C4-2B (cell line): ENCODE data around the gene PTMS.

Source experiments
- H3K27ac ChIP-seq: fragments of 450-650 bp; 2 replicates; pipeline ENCODE4 v1.5.1; 2017
- CTCF ChIP-seq: fragments of 450-650 bp; conservative IDR thresholded peaks from 2 replicates; pipeline ENCODE4 v1.5.1; 2017; ENCODE audit warnings: mild to moderate bottlenecking
- ZFX ChIP-seq: fragments of 450-650 bp; IDR thresholded peaks from 2 replicates; pipeline ENCODE4 v1.6.1; 2017

The PTMS gene

GRCh38 chr12:6813363-6813762 is 47.2 kb downstream of the PTMS start:
- TF ChIP-seq CTCF, result no peak
- TF ChIP-seq ZFX, result no peak
- H3K27ac ChIP-seq, result no peak overlapping the region

- TF ChIP-seq ZFX (no peak), CTCF (no peak)
- no peak overlapping the region for H3K27ac ChIP-seq
Observed at GRCh38 chr12:6816598-6816997, 50.4 kb downstream of the PTMS start.

GRCh38 chr12:6817098-6817497 is 50.9 kb downstream of the PTMS start:
- no peak for TF ChIP-seq ZFX
- TF ChIP-seq CTCF, result no peak
- no peak overlapping the region for H3K27ac ChIP-seq

GRCh38 chr12:6817662-6818157 is 51.5 kb downstream of the PTMS start:
- no peak for TF ChIP-seq ZFX
- TF ChIP-seq CTCF, result no peak
- H3K27ac ChIP-seq, result no peak overlapping the region

DNA sequence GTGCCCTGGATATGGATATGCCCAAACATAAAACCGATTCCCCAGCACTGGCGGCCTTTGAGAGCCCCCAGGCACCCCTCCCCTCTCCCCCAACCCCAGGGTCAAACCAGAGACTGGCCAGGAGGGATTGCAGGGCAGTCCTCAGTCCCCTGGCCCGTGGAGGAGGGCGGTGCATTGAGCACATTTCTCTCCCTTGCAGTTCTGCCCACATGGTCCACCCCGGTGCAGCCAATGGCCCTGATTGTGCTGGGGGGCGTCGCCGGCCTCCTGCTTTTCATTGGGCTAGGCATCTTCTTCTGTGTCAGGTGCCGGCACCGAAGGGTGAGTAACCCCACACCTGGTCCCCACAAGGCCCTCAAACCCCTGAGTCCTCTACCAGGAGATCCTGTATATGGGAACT is 52.1 kb downstream of the PTMS start:
- TF ChIP-seq ZFX (no peak), CTCF (no peak)
- no peak overlapping the region for H3K27ac ChIP-seq

DNA sequence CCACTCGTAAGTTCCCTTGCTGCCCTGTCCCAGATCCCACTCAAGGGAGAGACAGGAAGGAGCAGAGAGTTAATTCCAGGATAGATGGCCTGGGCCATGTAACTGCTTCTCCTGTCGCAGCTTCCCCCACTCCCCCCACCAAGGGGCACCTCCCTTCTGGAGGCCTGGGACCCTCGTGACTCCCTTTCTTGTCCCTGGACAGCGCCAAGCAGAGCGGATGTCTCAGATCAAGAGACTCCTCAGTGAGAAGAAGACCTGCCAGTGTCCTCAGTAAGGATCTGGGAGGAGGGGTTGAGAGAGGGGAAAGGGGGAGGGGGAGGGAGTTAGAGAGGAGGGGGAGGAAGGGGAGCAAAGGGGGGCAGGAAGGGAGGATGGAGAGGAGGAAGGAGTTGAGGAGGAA is 52.5 kb downstream of the PTMS start:
- no peak for TF ChIP-seq ZFX

DNA sequence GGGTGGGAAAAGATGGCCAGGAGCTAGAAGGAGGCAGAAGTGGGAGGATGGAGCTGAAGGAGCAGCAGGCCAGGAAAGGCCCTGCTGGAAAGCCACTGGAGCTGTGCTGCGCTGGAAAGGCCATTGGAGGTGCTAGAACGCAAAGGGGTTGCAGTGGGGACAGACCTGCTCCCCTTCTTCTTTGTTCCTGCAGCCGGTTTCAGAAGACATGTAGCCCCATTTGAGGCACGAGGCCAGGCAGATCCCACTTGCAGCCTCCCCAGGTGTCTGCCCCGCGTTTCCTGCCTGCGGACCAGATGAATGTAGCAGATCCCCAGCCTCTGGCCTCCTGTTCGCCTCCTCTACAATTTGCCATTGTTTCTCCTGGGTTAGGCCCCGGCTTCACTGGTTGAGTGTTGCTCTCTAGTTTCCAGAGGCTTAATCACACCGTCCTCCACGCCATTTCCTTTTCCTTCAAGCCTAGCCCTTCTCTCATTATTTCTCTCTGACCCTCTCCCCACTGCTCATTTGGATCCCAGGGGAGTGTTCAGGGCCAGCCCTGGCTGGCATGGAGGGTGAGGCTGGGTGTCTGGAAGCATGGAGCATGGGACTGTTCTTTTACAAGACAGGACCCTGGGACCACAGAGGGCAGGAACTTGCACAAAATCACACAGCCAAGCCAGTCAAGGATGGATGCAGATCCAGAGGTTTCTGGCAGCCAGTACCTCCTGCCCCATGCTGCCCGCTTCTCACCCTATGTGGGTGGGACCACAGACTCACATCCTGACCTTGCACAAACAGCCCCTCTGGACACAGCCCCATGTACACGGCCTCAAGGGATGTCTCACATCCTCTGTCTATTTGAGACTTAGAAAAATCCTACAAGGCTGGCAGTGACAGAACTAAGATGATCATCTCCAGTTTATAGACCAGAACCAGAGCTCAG is 53.2 kb downstream of the PTMS start:
- TF ChIP-seq CTCF (no peak), ZFX (no peak)
- no peak overlapping the region for H3K27ac ChIP-seq

More for the DNA sequence above, 52.5 kb downstream of the PTMS start:
- no peak overlapping the region for H3K27ac ChIP-seq

GRCh38 chr12:6820166-6820565 is 54.0 kb downstream of the PTMS start:
- no peak overlapping the region for H3K27ac ChIP-seq
- TF ChIP-seq ZFX (no peak), CTCF (no peak)
